ENCODE measurements around the gene PDE6G.
A peak's percentile ranks its signal among the peaks of the same experiment; 100 is the strongest.

PDE6G gene

DNA sequence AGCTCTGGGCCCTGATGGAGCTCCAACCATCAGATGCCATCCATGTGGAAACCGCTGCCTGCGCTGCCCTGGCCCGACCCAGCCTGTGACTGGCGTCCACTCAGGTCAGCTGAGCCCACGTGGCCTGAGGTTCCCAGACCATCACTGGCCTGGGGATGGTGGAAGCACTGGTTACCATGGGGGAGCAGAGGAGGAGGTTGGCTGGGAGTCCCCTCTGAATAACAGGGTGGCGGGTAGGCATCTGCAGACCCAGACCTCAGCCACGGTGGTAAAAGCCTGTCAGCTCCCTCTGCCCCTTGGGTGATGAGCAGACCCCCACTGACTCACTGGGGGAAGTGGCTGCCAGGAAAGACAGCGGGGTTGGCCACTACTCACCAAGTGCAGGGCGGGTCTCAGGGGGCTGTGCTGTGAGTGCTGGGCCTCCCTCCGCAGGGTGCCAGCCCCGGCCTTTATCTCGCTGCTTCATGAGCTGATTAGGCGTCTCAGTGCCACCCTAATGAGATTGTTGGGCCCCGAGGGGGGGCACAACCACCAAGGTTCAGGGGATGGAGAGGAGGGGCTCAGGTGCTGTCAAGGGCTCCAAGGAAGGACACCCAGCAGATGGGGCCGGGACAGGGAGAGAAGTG, at the start of gene PDE6G:
PDE6G (minus strand) TSS at position 425 of the 626 bp plus-strand sequence. CDS start 3,237 bp downstream, outside the sequence.
- no peak for DNase-seq (ENCODE audit: low read depth)

DNA sequence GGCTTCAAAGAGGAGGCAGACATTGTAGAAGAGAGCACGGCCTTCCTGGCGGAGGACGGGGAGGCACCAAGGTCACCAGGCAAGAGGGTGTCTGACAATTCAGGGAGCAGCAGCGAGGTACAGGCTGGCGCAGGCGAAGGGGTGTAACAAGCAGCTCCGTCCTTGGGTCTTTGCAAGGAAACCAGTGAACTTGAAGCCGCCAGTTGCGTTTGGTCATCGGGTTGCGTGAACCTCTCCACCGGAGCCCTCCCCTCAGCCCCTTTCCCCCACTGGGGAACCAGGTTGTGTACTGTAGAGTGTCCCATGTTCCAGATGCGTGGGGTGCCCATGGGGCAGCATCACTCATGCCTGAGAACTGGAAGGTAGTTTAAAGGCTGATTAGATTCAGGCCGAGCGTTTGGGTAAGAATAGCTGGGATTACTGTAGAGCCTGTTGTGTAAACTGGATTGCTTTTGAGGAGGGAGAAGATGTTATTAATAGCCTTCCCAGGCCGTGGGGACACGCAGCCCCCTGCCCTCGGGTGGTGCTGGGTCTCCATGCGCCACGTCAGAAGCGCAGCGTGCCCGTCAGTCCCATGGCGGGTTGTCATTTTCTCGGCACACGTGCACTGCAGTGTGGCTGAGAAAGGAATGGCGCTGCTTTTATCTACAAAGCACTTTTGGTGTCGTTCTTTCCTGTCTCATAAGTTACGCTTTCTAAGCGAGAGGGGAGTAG, 49.3 kb upstream of the PDE6G start:
- no peak for DNase-seq (ENCODE audit: low read depth)

DNA sequence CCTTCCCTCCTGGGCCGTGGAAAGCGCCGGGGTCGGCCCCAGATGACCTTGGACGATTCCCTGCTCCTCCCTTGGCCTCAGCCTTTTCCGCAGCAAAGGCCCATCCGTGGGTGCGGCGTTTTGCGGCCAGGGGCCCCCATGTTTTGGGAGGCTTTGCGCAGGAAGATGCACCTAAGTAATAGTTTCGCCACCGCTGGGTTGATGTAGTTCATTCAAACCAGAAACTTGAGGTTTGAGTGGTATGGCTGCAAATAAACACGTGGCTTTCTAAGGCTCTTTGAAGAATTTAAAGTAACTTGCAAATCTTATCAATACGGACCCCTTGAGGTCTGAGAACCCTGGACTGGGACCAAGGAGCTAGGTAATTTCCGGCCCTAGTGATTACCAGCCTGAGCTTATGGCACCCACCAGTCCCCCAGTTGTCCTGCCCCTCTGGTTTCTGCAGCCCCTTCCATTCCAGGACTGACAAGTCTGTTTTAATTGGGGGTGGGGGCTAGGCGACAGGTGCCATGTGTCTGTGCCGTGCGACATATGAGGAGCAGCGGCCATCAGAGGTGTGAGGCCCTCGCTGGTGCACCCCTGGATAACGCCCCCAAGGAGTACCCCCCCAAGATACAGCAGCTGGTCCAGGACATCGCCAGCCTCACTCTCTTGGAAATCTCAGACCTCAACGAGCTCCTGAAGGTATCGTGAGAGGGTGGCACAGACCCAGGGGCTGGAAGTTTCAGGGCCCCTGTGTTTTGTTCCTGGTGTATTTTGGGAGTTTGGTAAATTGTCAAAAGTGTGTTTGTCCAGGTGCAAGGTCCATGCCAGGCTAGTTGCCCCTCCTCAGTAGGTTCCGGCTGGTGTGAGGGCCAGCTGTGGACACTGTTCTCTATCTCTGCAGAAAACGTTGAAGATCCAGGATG, 47.7 kb upstream of the PDE6G start:
- DNase-seq (ENCODE audit: low read depth), result no peak

DNA sequence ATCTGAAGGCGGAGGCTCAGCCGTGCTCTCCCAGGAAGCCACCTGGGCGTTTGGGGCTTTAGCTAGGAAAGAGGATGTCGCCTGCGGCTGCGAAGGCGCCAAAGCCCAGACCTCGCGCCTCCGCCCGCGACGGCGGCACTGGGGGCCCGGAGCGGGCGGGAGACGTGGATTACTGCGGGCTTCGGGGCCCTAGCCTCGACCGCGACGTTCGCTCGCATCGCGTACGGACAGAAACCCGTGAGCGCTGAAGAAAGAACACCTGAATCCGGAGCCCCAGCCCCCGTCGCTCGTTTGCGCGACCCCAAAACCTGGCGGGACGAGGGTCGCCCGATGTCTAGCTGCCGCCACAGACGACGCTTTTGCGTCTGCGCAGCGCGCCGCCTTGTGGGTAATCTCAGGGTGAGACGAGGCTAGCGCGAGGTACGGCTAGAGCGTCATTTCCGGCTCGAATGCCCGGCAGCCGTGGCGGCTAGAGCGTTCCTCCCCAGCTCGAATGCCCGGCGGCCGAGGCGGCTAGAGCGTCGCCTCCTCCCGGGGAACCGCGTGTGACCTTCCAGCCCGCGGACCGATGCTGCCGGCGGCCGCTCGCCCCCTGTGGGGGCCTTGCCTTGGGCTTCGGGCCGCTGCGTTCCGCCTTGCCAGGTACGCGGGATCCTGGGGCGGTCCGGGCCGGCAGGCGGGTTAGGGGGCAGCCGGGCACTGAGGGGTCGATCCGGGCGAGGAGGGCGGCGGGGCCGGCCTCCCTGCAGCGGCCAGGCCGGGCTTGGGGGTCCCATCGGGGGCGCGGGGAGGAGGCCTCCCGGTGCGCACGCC, 46.8 kb upstream of the PDE6G start, which contains the start of gene MRPL12:
MRPL12 (plus strand) TSS at position 434 of the 813 bp plus-strand sequence; CDS start at position 569, 135 bp downstream.
- DNase-seq (ENCODE audit: low read depth), result peak; percentile 82

DNA sequence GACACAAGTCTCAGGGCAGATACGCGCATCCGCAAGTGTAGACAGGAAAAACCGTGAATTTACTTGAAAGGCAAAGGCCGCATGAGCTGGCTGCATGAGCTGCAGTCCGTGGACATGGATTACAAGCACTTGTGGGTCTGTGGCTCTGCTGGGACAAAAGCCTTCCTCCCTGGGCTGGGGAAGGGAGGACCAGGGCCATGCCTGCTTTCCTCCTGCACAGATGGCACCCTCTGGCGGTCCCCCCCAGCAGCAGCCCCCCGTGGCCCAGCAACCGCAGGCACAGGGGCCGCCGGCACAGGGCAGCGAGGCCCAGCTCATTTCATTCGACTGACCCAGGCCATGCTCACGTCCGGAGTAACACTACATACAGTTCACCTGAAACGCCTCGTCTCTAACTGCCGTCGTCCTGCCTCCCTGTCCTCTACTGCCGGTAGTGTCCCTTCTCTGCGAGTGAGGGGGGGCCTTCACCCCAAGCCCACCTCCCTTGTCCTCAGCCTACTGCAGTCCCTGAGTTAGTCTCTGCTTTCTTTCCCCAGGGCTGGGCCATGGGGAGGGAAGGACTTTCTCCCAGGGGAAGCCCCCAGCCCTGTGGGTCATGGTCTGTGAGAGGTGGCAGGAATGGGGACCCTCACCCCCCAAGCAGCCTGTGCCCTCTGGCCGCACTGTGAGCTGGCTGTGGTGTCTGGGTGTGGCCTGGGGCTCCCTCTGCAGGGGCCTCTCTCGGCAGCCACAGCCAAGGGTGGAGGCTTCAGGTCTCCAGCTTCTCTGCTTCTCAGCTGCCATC, 45.1 kb upstream of the PDE6G start:
- no peak for DNase-seq (ENCODE audit: low read depth)

DNA sequence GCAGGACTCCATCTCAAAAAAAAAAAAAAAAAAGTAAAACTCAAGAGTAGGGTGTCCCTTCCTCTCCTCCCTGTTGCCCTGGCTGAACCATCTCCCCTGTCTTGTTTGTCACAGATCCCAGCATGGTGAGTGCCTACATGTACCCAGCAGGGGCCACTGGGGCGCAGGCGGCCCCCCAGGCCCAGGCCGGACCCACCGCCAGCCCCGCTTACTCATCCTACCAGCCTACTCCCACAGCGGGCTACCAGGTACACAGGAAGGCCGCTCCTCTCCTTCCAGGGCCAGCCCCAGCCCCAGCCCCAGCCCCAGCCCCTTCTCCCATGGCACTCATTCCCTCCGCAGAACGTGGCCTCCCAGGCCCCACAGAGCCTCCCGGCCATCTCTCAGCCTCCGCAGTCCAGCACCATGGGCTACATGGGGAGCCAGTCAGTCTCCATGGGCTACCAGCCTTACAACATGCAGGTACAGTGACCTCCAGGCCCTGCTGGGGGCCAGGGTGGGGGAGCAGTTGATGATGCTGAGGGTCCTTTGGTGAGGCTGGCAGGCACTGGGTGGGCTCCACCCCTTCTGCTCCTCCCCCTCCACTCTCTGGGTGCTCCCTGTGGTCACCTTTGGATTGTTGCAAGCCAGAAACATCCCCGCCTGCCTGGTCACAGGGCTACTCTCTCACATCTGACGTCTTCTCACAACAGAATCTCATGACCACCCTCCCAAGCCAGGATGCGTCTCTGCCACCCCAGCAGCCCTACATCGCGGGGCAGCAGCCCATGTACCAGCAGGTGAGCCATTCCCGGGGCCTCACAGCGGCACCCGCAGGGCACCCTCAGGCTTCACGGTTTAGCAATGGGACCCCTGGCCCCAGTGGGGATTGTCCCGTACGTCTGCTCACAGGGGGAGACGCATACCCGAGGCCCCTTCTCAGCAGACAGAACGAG, 44.3 kb upstream of the PDE6G start:
- no peak for DNase-seq (ENCODE audit: low read depth)

DNA sequence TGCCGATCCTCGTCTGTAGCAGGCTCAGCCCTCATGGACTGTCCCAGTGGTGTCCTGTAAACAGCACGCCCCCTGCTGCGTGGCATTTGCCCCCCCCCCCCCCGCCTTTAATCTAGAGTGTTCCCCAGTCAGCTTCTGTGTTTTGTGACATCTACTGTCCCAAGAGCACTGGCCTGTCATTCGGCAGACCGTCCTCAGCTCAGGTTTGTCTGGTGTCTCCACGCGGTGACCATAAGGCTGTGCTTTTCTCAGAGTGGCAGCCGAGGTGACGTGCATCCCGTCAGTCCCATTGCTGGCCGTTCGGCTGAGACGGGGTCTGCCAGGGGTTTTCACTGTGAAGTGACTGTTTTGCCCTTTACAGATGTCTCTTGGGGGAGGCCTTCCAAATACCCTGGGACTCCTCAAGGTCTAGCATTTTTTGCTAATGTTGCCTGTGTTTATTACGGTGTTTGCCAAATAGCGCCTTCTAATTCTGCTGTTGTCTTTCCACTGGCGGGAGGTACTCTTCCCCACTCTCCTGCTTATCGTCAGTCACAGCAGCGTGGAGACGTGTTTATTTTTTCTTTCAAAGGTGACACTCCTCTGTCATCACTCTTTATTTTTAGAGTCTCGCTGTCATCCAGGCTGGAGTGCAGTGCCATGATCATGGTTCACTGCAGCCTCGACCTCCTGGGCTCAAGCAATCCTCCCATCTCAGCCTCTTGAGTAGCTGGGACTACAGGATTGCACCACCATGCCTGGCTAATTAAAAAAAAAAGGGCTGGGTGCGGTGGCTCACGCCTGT, 41.1 kb upstream of the PDE6G start:
- DNase-seq (ENCODE audit: low read depth), result no peak

DNA sequence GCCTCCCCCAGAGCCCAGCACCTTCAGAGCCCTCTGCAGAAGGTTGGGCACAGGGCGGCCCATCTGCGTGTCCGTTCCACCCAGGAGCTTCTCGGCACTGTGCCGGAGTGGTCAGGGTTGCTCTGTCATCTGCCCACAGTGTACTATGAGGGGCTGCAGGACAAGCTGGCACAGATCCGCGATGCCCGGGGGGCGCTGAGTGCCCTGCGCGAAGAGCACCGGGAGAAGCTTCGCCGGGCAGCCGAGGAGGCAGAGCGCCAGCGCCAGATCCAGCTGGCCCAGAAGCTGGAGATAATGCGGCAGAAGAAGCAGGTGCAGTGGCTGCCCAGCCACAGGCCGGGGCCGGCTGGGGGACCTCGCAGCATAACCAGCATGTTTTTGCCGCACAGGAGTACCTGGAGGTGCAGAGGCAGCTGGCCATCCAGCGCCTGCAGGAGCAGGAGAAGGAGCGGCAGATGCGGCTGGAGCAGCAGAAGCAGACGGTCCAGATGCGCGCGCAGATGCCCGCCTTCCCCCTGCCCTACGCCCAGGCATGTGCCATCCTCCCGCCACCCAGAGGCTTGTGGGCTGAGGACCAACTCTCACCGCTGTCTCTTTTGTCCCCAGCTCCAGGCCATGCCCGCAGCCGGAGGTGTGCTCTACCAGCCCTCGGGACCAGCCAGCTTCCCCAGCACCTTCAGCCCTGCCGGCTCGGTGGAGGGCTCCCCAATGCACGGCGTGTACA, 40.0 kb upstream of the PDE6G start:
- DNase-seq (ENCODE audit: low read depth), result no peak

DNA sequence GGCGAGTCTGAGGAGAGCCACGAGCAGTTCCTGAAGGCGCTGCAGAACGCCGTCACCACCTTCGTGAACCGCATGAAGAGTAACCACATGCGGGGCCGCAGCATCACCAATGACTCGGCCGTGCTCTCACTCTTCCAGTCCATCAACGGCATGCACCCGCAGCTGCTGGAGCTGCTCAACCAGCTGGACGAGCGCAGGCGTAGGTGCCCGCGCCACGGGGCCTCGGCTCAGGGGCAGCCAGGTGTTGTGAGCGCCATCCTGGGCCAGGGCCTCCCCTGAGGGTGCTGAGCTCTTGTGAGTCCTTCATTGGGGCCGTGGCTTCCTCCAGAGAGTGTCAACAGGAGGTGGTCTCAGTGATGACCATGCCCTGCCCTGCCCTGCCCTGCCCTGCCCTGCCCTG, 39.5 kb upstream of the PDE6G start:
- no peak for DNase-seq (ENCODE audit: low read depth)

DNA sequence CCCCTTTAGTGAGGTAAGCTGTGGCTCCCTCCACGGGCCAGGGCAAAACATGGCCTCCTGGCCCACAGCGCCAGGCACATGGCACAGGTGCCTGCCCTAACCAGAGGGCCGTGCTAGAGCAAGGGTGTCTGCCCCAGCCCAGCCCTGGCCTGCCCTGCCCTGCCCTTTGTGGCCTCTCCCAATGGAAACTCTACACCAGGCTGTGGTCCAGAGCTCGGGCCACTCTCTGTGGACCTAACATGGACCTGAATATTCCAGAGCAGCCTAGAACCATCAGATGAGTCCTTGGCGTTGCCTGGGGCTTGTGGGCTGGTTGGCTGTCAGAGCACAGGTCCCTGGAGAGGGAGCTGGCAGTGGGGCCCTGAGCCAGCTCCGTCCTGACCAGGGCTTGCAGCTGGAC, 38.9 kb upstream of the PDE6G start:
- no peak for DNase-seq (ENCODE audit: low read depth)

DNA sequence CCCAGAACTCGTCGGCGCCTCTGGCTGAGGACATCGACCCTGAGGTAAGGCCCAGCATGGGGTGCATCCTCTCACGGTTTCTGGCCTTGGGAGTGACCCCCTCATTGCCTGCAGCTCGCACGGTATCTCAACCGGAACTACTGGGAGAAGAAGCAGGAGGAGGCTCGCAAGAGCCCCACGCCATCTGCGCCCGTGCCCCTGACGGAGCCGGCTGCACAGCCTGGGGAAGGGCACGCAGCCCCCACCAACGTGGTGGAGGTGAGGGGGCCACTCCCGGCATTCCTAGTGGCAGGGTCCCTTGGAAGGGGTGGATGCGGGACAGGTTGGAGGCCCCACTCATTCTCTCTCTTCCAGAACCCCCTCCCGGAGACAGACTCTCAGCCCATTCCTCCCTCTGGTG, 38.5 kb upstream of the PDE6G start:
- DNase-seq (ENCODE audit: low read depth), result no peak

DNA sequence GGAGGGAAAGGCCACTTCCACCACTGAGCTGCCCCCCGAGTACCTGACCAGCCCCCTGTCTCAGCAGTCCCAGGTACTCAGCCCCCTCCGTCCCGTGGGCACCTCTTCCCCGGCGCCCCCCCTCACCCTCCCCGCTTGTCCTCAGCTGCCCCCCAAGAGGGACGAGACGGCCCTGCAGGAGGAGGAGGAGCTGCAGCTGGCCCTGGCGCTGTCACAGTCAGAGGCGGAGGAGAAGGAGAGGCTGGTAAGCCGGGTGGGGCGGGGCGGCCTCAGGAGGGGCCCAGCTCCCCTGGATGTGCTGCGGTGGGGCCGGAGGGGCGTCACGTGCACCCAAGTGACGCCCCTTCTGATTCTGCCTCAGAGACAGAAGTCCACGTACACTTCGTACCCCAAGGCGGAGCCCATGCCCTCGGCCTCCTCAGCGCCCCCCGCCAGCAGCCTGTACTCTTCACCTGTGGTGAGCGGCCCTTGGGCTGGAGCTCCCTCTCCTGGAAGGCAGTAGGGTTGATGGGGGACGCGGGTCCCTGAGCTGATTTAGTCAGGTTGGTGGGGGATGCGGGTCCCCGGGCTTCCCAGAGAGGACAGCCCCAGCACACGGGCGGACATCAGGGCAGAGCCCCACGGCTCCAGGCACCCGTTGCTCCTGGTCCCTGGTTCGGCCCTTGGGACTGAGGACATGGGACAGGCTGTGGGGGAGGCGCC, 37.3 kb upstream of the PDE6G start:
- DNase-seq (ENCODE audit: low read depth), result no peak

DNA sequence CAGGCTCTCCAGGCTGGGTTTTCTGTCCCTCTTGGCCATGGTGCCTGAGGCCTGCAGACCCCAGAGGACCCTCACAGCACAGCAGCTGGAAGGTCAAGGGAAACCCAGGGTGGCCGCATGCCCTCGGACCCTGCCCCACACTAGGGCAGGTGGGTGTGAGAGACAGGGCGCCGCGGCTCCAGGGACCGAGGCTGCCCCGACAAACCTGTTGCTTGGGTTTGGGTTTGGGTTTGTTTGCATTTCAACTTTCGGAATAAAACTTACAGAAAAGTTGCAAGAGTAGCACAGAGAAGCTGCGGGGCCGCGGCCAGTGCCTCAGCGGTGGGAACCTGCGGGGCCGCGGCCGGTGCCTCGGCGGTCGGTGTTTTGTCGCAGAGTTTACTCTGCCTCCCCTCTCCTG, 35.3 kb upstream of the PDE6G start:
- no peak for DNase-seq (ENCODE audit: low read depth)

DNA sequence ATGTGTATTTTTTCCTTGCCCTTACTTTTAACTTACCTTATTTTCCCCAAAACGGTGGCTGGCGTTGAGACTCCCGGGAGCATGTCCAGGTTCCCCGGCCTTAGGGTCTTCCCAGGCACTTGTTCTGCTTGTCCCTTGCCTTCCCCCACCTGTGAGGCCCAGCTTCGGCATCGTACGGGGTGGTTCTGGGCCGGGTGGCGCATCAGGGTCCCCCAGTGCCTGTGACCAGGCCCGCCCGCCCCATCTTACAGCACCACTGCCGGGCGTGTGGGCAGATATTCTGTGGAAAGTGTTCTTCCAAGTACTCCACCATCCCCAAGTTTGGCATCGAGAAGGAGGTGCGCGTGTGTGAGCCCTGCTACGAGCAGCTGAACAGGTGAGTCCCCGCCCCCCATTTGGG, 34.9 kb upstream of the PDE6G start:
- DNase-seq (ENCODE audit: low read depth), result no peak

DNA sequence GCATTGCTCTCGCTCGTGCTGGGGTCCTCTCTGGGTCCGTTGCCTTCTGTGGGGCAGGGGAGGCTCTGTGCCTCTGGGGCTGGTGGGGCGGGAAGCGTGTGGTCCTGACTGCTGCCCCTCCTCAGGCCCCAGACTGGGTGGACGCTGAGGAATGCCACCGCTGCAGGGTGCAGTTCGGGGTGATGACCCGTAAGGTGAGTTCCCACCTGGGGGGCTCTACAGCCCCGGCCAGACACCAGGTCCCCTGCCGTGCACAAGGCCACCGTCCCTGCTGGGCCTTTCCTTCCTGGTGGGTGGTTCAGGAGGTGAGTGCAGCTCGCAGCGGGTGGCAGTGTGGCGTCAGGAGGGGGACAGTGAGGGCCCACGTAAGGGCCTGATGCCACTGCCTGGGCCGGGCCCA, 34.2 kb upstream of the PDE6G start:
- no peak for DNase-seq (ENCODE audit: low read depth)

DNA sequence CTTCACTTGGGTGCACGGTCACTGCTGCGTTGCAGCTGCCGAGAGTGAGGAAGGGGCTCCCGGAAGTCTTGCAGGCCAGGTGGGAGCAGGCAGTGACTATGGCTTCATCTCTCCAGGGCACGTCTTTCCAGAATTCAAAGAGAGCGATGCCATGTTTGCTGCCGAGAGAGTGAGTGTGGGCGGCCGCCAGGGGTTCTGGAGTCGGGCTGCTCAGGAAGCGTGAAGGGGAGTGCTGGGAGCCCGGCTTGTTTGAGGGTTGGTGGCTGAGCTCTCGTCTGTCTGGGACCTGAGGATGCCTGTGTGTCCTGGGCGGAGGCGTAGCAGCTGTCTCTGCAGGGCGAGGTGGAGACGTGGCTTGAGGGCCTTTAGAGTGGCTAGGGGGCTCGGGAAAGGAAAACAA, 33.7 kb upstream of the PDE6G start:
- no peak for DNase-seq (ENCODE audit: low read depth)

DNA sequence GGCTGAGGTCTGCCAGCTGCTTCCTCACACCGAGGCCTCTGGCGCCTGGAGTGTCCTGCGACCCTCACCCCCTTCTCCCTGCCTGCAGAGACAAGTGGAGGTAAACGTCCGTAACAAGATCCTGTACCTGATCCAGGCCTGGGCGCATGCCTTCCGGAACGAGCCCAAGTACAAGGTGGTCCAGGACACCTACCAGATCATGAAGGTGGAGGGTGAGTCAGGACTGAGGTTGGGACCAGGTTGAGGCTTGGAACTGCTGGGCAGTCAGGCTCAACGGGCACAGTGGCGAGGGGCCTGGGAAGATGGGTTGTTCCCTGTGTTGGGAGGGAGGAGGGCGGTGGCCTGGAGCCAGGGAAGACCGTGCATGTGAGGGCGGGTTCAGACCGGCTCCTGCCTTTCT, 32.3 kb upstream of the PDE6G start:
- DNase-seq (ENCODE audit: low read depth), result no peak

All from stimulated activated CD4-positive, alpha-beta T cell treated with anti-CD3 and anti-CD28 coated beads, Interleukin-2, amount 100 ng/mL, for 4 hours (primary cell).